Measurements from ENCODE around the gene TSPAN32.
"Not testable (repeated sequence)": the region's sequence is repeated elsewhere in the genome, so short reads cannot be mapped to it uniquely, and the experiment has no call there.

TSPAN32 gene

DNA sequence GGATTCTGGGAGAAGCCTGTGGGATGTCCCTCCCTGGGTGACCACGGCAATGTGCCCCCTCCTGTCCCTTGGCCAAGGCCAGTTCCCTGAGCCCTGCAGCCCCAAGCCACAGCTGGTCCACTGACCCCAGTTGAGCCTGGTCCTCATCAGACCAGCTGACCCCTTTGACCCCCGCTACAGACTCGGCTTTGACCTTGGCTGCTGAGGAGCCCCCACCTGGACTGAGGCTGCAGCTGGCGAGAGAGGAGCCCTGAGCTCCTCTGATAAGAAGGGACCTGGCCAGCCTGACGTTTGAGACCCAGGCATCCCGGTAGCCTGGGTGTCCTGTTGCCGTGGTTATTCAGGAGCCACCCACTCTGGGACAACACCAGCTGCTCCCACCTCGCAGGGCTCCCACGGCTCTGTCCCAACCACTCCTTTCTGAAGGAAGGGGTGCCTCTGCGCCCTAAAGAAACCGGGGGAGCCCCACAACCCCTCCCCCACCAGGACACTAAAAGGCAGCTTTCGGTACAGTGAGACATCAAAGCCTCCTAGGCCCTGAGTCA, 34.4 kb upstream of the TSPAN32 start:
- no peak for DNase-seq

DNA sequence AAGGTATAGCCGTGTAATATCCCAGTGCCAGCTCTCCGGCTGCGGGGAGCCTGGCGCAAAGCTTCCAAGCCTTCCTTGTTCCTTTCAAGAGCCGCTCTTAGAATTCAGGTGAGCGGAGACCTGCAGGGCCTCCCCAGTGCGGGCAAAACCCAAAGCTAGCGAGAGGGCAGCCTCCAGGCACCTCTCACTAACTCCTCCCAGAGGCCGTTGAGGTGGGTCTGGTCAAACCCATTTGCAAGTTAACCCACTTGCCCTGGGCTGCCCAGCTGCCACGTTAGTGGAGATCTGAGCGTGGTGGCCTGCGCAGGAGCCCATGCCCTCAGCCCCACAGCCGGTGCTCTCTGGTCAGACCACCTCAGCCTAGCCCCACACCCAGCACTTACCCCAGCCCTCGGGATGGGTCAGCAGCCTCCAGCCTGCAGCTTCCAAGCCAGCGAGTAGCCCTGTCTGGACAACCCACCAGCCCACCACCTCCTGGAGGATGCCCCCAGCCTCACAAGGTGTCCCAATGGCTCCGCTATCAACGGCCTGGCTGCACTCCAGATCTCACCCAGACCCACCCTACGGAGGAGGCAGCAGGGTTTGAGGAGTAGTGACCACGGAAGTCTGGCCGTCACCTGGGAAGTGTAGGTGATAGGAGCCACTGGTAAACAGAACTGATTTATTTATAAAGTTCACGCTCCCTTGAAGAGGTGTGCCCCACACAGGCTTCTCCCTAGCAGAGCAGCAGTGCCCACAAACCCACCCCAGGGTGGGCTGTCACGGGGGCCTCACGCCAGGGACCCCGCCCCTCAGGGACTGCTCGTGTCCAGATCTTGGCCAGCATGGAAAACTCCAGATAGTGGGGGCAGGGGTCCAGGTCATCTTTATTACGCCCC, 33.7 kb upstream of the TSPAN32 start:
- DNase-seq: no peak

DNA sequence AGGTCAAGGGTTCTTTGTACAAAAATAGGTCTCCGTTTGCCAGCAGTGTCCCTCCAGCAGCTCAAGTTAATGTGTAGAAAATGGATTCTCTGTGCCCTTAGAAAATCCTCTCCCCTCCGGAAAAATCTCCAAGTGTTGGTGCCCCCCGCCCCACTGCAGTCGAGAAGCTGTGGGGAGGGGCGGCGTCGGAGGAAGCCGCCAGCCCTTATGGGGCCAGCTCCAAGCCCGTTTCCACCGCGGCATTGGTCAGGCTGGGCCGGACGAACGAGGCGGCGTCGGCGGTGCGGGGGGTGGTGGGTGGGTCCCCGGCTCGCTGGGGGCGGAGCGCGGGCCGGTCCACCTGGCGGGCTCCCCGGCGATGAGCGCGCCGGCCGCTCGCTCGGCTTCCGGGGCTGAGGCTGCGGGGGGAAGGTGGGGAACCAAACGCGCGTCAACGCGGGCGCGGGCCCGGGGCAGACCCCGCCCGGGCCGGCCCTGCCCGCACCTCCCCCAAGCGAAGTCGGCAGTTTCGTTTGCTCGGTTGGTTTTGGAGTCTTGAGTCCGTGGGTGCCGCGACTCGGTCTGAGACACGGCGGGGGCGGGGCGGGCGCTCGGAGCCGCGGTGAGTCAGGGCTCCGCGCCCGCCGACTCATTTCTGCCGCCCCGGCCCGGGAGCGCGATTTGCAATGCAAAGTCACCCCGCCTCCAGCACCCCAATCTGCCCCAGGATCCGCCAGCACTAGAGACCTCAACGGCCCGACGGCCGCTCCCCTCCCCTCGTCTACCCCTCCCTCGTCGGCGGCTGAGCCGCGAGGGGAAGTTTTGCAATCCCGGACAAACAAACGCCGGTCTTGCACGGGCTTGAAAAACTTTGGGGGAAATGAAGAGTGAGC, 32.8 kb upstream of the TSPAN32 start:
- DNase-seq: no peak

DNA sequence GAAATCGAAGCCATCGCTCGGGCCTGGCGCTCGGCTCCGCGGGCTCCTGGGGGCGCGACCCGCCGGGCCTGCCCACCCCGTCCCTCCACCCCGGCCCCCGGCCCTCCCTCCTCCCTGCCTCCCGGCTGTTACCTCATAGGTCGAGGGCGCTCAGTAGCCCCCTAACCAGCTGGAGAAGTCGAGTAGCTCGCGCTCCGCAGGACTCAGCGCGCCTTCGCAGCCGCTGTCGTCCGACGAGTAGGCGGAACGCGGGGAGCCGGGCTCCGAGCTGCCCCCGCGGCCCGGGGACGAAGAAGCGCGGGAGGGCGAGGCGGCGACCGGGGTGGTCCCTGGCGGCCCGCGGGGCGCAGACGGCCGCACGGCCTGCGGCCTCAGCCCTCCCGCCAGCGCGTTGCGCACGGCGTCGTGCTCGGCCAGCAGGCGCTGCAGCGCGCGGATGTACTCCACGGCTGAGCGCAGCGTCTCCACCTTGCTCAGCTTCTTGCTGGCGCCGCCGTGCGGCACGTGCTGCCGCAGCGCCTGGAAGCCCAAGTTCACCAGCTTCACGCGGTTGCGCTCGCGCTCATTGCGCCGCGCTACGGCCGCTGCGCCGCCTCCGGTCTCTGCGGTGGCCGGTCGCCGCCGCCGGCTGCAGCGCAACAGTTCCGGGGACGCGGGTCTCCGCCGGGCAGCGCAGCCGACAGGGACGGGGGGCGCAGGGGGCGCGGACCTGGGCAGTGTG, 32.1 kb upstream of the TSPAN32 start:
- DNase-seq: no peak

DNA sequence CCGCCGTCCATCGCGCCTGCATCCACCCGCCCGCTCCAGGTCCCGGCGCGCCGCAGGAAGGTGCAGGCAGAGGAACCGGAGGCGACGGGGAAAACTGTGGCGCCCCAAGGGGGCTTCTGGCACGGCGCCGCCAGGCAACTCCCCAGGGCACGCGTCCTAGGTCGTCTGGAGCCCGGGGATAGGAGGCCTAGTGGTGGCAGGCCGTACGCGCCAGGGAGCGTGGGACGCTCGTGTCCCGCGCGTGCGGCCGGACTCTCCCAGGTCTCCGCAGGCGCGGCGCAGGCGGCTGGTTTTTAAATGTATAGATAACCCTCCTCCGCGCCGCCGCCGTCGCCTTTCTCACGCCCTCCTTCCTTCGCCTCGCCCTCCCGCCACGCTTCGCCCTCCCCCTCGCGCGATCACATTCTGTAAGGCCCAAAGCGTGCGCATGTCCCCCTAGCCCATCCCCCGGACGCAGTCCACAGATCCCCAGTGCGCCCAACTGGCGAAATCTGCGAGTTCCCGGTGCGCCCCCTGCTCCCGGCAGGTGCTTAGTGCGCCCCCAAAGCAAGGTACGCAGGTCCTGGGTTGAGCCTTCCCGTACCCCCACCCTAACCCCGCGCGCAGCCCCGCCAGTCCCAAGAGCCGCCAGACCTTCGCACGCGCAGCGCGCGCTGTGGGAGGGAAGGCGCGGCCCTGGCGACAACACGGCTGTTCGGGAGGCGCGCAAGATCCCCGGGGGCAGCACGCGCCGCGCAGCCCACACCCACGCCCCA, 31.3 kb upstream of the TSPAN32 start, which contains the start of gene ASCL2:
ASCL2 (minus strand) TSS at position 267 of the 755 bp plus-strand sequence; CDS start at position 11, 256 bp downstream.
- DNase-seq: no peak

DNA sequence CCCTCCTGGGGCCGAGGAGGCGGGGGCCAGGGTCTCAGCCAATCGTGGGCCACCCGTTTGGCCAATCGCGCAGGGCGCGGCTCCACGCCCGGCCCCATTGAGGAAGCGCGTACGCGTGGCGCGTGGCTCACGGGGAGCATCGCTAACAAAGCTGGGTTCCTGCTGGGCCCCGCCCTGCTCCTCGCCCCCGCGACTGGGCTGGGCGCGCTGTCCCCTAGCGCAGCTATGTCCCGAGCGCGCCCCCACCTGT, 30.8 kb upstream of the TSPAN32 start:
- DNase-seq: no peak

- DNase-seq: no peak
Observed at GRCh38 chr11:2271327-2272227, 30.2 kb upstream of the TSPAN32 start.

DNA sequence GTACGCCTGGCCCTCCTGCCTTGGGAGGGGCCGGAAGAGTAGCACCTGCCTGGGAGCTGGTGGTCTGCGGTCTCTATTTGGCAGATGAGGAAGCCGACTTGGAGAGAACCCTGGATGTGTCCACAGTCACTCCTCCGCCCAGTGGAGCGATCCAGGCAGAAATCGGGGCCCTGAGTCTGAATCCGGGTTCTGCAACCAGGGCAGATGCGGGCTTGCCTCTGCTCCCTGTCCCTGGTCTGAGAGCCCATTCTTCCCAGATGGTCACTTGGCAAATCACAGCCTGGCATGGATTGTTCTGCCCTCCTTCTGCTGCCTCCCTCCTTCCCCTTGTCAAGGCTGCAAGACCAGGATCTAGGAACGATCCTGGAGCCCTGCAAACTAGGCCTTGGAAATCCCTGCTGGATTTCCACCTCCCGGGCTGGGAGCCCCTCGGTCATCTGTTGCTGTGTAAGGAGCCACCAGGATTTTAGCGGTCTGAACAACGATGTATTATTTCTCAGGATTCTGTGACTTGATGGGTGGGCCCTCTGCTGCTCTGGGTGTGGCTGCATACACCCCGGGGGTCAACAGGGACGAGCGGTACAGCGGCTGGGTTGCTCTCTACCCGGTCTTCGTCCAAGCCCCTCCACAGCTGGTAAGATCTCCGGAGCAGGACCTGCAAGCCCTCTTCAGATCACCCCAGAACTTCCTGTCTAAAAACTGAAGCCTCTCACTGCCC, 29.4 kb upstream of the TSPAN32 start:
- DNase-seq: no peak

DNA sequence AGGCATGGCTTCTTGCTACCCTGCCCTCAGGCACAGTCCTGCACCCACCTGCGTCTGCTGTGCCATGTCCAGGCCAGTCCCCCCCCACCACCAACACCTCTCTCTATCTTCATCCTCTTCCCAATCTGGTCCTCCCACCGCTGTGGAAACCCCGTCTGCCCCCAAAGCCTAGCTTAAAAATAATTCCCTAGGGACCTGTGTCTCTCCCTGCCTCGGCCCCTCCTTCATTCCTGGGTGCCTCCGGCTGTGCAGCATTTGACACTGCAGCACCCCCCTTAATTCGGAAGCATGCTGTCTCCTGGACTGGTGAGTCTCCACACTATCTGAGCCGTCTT, 28.9 kb upstream of the TSPAN32 start:
- no peak for DNase-seq

GRCh38 chr11:2273311-2273710, 28.5 kb upstream of the TSPAN32 start:
- DNase-seq: no peak

DNA sequence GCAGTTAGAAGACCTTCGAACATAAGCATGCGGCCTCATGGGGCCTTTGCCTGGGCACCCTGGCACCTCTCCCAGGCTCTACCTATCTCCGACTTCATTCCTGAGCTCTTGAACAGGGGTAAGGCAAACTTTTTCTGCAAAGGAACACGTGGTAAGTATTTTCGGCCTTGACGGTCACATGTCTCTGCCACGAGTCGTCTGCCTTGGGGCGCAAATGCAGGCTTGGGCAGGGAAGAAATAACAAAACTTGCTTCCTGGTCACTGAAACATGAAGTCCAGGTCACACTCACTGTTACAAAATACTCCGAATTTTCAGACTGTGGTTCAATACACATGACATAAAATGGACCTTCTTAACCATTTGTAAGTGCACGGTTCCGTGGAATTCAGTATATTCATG, 28.0 kb upstream of the TSPAN32 start:
- DNase-seq: no peak

GRCh38 chr11:2275334-2276279, 26.2 kb upstream of the TSPAN32 start:
- no peak for DNase-seq

- no peak for DNase-seq
Observed at GRCh38 chr11:2276280-2277007, 25.4 kb upstream of the TSPAN32 start.

DNA sequence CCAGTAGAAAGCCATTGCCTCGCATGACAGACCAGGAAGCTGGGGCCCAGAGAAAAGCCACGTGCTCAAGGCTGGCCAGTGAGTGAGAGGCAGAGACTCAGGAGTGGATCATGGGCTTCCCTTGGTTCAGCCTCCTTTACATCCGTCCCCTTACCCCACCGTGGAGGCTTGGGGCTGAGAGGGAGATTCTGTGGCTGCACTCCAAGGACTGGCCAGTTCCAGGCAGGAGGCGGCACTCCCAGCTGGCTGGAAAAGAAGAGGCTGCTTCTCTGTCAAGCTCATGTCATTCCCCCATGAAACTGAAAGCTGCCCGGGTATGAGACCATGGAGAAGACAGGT, 24.8 kb upstream of the TSPAN32 start:
- DNase-seq: no peak

- no peak for DNase-seq
Observed at GRCh38 chr11:2277933-2278523, 23.8 kb upstream of the TSPAN32 start.

GRCh38 chr11:2280208-2280607, 21.6 kb upstream of the TSPAN32 start:
- DNase-seq: no peak

- DNase-seq: not testable (repeated sequence)
Observed at GRCh38 chr11:2286350-2286749, 15.5 kb upstream of the TSPAN32 start.

DNA sequence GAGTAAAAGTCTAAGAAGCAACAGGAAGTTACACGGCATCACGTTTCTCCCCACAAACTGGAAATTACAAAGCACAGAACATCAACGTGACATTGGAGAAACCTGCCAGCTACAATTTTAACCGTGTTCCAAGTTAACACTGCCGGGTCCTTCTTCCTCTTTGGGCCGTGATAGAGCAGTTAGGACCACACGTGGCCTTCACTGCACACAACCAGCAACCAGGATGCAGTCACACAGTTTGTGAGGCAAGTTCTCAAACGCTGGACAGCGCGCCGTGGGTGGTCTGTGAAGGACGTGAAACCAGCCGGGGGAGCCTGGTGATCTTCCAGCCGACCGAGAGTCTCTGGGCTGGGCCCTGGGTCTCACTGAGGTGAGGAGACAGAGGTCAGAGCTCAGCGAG, 14.7 kb upstream of the TSPAN32 start:
- DNase-seq: no peak

DNA sequence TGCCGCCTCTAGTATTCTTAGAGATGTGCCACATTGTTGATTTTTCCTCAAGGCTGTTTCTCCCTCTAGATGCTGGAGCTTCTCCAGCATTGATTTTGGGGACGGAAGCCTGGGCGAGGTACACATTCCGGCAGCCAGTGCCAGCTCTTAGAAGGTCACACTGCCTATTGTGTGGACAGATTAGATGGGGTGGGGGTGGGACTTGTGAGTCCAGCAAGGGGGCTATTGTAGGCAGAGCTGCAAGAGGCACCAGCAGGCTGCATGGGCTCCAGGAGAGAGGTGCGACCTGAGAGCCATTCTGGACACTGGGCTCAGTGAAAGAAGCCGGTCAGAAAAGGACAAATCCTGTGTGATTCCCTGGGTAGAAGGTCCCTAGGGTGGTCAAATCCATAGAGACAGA, 12.5 kb upstream of the TSPAN32 start:
- no peak for DNase-seq
